GM12865 (cell line): ENCODE data around the gene NUDT4.
"Not testable (repeated sequence)": the region's sequence is repeated elsewhere in the genome, so short reads cannot be mapped to it uniquely, and the experiment has no call there.

ENCODE experiments used
- DNase-seq: peaks from one replicate; pipeline ENCODE4 v3.0.0; 2010; ENCODE audit warnings: low read depth
- H3K4me3 ChIP-seq: 2 replicates; pipeline ENCODE4 v1.5.1; 2011; ENCODE audit warnings: mild to moderate bottlenecking, low read depth, low read length, control low read depth
- TF ChIP-seq, protein P1 (sequence below): IDR thresholded peaks from 2 replicates; pipeline ENCODE4 v1.5.1; 2011; ENCODE audit warnings: low read length, control low read depth, low read depth, inconsistent platforms; ENCODE audit not compliant: insufficient read depth; ENCODE audit errors: missing control alignments

Gene NUDT4

GRCh38 chr12:93381161-93381975 is 3.6 kb downstream of the NUDT4 start:
- H3K4me3 ChIP-seq, result peak overlapping the region; percentile 72
- no peak for DNase-seq
- TF ChIP-seq, protein P1, sequence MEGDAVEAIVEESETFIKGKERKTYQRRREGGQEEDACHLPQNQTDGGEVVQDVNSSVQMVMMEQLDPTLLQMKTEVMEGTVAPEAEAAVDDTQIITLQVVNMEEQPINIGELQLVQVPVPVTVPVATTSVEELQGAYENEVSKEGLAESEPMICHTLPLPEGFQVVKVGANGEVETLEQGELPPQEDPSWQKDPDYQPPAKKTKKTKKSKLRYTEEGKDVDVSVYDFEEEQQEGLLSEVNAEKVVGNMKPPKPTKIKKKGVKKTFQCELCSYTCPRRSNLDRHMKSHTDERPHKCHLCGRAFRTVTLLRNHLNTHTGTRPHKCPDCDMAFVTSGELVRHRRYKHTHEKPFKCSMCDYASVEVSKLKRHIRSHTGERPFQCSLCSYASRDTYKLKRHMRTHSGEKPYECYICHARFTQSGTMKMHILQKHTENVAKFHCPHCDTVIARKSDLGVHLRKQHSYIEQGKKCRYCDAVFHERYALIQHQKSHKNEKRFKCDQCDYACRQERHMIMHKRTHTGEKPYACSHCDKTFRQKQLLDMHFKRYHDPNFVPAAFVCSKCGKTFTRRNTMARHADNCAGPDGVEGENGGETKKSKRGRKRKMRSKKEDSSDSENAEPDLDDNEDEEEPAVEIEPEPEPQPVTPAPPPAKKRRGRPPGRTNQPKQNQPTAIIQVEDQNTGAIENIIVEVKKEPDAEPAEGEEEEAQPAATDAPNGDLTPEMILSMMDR, result no peak

- peak overlapping the region; percentile 72 for H3K4me3 ChIP-seq
- DNase-seq, result not testable (repeated sequence)
Observed at GRCh38 chr12:93381976-93382437, 4.3 kb downstream of the NUDT4 start.

- TF ChIP-seq, protein P1, result no peak
- DNase-seq, result peak; percentile 80
Observed at GRCh38 chr12:93387780-93388179, 10.1 kb downstream of the NUDT4 start.

DNA sequence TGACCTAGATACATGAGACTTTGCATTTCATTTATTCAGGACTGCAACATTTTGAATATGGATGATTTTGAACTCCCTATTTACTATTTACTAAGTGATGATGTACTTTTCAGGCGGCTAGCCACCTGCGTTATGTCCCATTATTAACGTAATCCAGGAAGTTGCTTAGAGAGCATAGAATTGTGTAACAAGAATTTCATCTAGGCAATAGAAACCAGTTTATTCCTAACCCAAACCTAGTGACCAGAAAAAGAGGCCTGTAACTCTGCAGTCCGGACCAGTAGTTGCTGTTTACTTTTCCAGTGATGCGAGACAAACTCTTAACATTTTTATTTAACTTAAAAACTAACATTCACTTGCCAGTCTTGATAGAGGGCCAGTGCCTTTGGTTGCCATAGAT is 12.3 kb downstream of the NUDT4 start:
- H3K4me3 ChIP-seq, result peak overlapping the region; percentile 19; the same call in 1 of the 2 replicates
- TF ChIP-seq, protein P1, result no peak
- no peak for DNase-seq

More at GRCh38 chr12:93387780-93388179, 10.1 kb downstream of the NUDT4 start:
- no peak overlapping the region for H3K4me3 ChIP-seq

DNA sequence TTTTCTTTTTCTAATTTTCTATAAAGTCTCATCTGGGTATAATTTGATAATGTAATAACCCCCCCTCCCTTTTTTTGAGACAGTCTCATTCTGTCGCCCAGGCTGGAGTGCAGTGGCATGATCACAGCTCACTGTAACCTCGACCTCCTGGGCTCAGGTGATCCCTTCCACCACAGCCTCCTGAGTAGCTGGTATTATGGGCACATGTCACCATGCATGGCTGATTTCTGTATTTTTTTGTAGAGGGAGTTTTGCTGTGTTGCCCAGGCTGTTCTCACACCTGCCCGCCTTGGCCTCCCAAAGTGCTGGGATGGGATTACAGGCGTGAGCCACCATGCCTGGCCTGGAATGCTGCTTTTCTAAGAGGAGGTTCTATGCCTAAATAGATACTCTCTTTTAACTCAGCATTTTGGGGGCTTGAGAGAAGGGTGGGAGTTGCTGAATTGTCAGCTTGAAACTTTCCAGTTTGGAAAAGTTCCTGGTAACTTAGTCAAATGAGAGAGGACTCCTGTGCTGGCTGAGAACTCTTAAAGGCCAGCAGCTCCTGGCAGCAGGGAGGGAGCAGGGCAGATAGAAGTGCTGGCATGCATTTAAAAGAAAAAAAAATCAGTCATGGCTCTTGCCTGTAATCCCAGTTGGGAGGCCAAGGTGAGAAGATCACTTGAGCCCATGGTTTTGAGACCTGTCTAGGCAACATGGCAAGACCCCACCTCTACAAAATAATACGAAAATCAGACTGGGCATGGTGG is 13.0 kb downstream of the NUDT4 start:
- peak; percentile 42 for DNase-seq

DNA sequence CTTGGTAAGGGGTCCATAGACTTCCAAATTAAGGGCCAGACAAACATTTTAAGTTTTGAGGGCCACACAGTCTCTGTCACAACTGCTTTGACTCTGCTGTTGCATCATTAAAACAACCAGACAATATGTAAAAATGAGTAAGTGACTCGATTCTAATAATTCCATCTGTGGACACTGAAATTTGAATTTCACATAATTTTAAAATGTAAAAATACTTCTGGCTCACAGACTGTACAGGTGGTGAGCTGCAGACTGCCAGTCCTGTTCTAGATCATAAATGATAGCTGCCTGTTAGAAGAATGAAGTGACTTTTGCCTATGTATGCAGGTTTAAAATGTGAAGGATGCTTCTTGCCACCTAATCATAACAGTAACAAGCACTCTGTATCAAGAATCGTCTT is 15.7 kb downstream of the NUDT4 start:
- no peak overlapping the region for H3K4me3 ChIP-seq
- TF ChIP-seq, protein P1, result no peak
- DNase-seq, result no peak

More for the DNA sequence above, 13.0 kb downstream of the NUDT4 start:
- TF ChIP-seq, protein P1, result no peak
- no peak overlapping the region for H3K4me3 ChIP-seq

DNA sequence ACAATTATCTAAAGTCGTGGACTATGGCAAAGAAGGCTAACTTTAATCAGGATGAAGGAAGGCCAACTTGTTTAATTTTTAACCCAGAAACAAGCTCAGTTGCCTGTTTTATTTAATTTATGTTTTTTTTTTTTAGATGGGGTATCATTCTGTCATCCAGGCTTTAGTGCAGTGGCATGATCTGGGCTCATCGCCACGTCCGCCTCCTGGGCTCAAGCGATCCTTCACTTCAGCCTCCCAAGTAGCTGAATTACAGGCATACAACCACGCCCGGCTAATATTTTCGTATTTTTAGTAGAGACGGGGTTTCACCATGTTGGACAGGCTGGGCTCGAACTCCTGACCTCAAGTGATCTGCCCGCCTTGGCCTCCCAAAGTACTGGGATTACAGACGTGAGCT is 19.7 kb downstream of the NUDT4 start:
- DNase-seq, result no peak
- TF ChIP-seq, protein P1, result no peak
- H3K4me3 ChIP-seq, result no peak overlapping the region

DNA sequence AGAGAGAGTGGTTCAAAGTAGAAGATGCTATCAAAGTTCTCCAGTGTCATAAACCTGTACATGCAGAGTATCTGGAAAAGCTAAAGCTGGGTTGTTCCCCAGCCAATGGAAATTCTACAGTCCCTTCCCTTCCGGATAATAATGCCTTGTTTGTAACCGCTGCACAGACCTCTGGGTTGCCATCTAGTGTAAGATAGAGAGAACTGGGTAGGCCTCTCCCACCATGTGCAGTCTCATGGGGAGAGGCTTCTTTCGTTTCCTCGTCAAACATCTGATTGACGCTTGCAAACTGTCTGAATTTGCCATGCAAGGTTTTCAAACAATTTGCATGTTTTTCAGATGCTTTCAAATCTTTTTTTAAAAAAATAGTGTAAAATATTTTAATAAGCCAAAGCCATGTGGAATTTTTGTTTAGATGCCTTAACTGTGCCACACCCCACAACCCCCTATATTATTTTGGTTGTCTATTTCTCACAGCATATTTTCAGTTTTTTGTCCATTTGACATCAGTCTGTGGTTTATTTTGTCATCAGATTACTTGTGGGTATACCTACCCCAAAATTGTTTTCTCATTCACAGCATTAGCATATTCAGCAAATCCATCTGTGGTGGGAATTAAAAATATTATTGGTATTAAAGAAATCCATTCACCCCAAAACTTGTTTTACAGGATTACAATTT is 21.6 kb downstream of the NUDT4 start:
- DNase-seq, H3K4me3 ChIP-seq: not testable (repeated sequence)
